Measurements from ENCODE around the gene PLEKHA5. TPM values are rescaled to one million over a fixed set of nuclear protein-coding genes. Genes with fewer than 3 reads are reported as not detected.

The PLEKHA5 gene
- total and polyA plus RNA-seq, 2 of the 4 experiments (the other 2 are of a cell fraction), result 5.3 to 12.2 TPM

GRCh38 chr12:19119440-19119839, 10.1 kb upstream of the PLEKHA5 start:
- no peak overlapping the region for H3K14ac ChIP-seq (replicated peaks; ENCODE audit: low read depth, low read length)
- no peak overlapping the region for H3K23ac ChIP-seq (ENCODE audit: low read depth, low read length)
- no peak overlapping the region for H3K9ac ChIP-seq (ENCODE audit: low read depth, low read length)
- H2AK9ac ChIP-seq (replicated peaks; ENCODE audit: low read depth, low read length, poor library complexity), result no peak overlapping the region
- no peak overlapping the region for H2AFZ ChIP-seq (replicated peaks; ENCODE audit: low read length, poor library complexity)
- H3K4ac ChIP-seq (ENCODE audit: low read depth, low read length), result no peak overlapping the region
- no peak overlapping the region for H2BK20ac ChIP-seq (ENCODE audit: low read depth, low read length)
- DNase-seq (no peak), ATAC-seq (ENCODE audit: low read depth) (peak; percentile 54; the same call in 1 of the 2 replicates)
- H2BK120ac ChIP-seq (ENCODE audit: low read depth, low read length), result no peak overlapping the region
- ChIA-PET POLR2A (ENCODE audit: unreplicated experiment) (no interaction called here), CTCF (no interaction called here)
- no peak overlapping the region for H4K91ac ChIP-seq (ENCODE audit: insufficient read depth, low read depth, low read length)
- H2BK15ac ChIP-seq (ENCODE audit: low read depth, low read length), result no peak overlapping the region
- BruUV-seq (replicated peaks), result no TSS peak
- no peaks in the 10 kb centered on the region for H3K27me3 ChIP-seq (ENCODE audit: control insufficient read depth, insufficient read depth, low read length)
- no peak overlapping the region for H3K4me2 ChIP-seq (ENCODE audit: low read depth, low read length)
- WGBS, 2 experiments (ENCODE audit: extremely low coverage in 2 of 2, insufficient read length in 1 of 2), result no CpG with 5 or more reads among the region's 3 CpGs
- no peak overlapping the region for H4K8ac ChIP-seq (ENCODE audit: low read depth in 2 of 2, low read length in 2 of 2)
- no peaks in the 10 kb centered on the region for H3K36me3 ChIP-seq (ENCODE audit: control insufficient read depth, insufficient read depth, low read length)
- no peak overlapping the region for H3K18ac ChIP-seq (ENCODE audit: low read depth, low read length)
- H4K5ac ChIP-seq (ENCODE audit: low read depth, low read length), result no peak overlapping the region
- TF ChIP-seq RFX5 (IDR thresholded peaks at IDR 0.05; ENCODE audit: low read depth, low read length) (no peak), FOS (IDR thresholded peaks at IDR 0.05; ENCODE audit: low read depth, low read length) (no peak), POLR2A (IDR thresholded peaks at IDR 0.05; ENCODE audit: low read depth, low read length) (no peak), MAZ (IDR thresholded peaks at IDR 0.05; ENCODE audit: borderline replicate concordance, low read depth, low read length) (no peak), CTCF (conservative IDR thresholded peaks at IDR 0.05; ENCODE audit: low read depth, low read length) (no peak), BHLHE40 (IDR thresholded peaks at IDR 0.05; ENCODE audit: low read depth, low read length) (no peak), MAFK (IDR thresholded peaks at IDR 0.05; ENCODE audit: low read depth, low read length) (no peak), USF2 (IDR thresholded peaks at IDR 0.05; ENCODE audit: low read depth, low read length) (no peak), CEBPB (IDR thresholded peaks at IDR 0.05; ENCODE audit: low read depth, low read length) (no peak), CHD1 (IDR thresholded peaks at IDR 0.05; ENCODE audit: low read depth, low read length) (no peak), SMC3 (IDR thresholded peaks at IDR 0.05; ENCODE audit: low read depth, low read length) (no peak), NFE2L2 (IDR thresholded peaks at IDR 0.05; ENCODE audit: low read depth, low read length) (no peak), MXI1 (IDR thresholded peaks at IDR 0.05; ENCODE audit: borderline replicate concordance, low read depth, low read length) (no peak), RCOR1 (IDR thresholded peaks at IDR 0.05; ENCODE audit: insufficient replicate concordance, low read length) (no peak), ELK1 (IDR thresholded peaks at IDR 0.05; ENCODE audit: borderline replicate concordance, low read depth, low read length) (no peak), RAD21 (IDR thresholded peaks at IDR 0.05; ENCODE audit: low read length) (no peak)
- H2BK5ac ChIP-seq (ENCODE audit: low read depth, low read length, poor library complexity, severe bottlenecking), result no peak overlapping the region
- no peak overlapping the region for H3K4me3 ChIP-seq (ENCODE audit: insufficient read depth, low read depth, low read length)
- no peak overlapping the region for H3K27ac ChIP-seq (ENCODE audit: insufficient read depth, low read length)
- H2AK5ac ChIP-seq (ENCODE audit: low read depth, low read length), result no peak overlapping the region
- H3K56ac ChIP-seq (ENCODE audit: extremely low read depth, insufficient read depth, low read length), result no peak overlapping the region
- no peaks in the 10 kb centered on the region for H3K79me1 ChIP-seq (ENCODE audit: low read depth in 1 of 2, low read length in 2 of 2)
- dilution Hi-C loops (cut with HindIII; ENCODE audit: low sequenced_read_pairs, unreplicated experiment), result no loop called here
- intact Hi-C loops (cut with micrococcal nuclease), result no loop called here
- H3K9me1 ChIP-seq (ENCODE audit: insufficient read depth, low read length), result no peaks in the 10 kb centered on the region
- H4K20me1 ChIP-seq (ENCODE audit: insufficient read depth, low read length), result no peaks in the 10 kb centered on the region
- H3K4me1 ChIP-seq (ENCODE audit: control insufficient read depth, insufficient read depth, low read length), result peaks cover 4% of the 10 kb centered on the region
- H3K9me3 ChIP-seq (ENCODE audit: control insufficient read depth, insufficient read depth, low read length), result no peaks in the 10 kb centered on the region
- in situ Hi-C loops (cut with MboI; ENCODE audit: low sequenced_read_pairs), result no loop called here

All from IMR-90 (cell line).